Kidney (tissue), 14 donors: ENCODE data around the gene GRIN2A. TPM values are rescaled to one million over a fixed set of nuclear protein-coding genes. Genes with fewer than 3 reads are reported as not detected.

Experiments used
- DNase-seq, 5 donors: peaks; one replicate each; pipeline ENCODE4 v3.0.0-alpha.2; 2013 to 2020
- FAIRE-seq: peaks from 2 replicates; lab custom pipeline; 2012; peaks lifted over from hg19 to GRCh38; lab: Jason Lieb, UNC
- H3K27ac ChIP-seq, 2 donors: one replicate each; pipeline ENCODE4 v1.7.0; 2013; ENCODE audit warnings: low read depth in 2 of 2, low read length in 2 of 2, inconsistent platforms in 1 of 2
- H3K27me3 ChIP-seq: one replicate; pipeline ENCODE4 v1.7.1; 2013; ENCODE audit warnings: low read length, inconsistent platforms; ENCODE audit not compliant: control insufficient read depth, insufficient read depth
- H3K36me3 ChIP-seq, 3 donors: one replicate each; pipeline versions ENCODE4 v1.7.0 to v1.7.1; 2013; ENCODE audit warnings: low read length in 3 of 3, control low read depth in 1 of 3, inconsistent platforms in 1 of 3; ENCODE audit not compliant: insufficient read depth in 3 of 3, control insufficient read depth in 2 of 3
- H3K4me1 ChIP-seq, 3 donors: one replicate each; pipeline versions ENCODE4 v1.7.0 to v1.7.1; 2013; ENCODE audit warnings: low read length in 3 of 3, inconsistent platforms in 1 of 3, low read depth in 1 of 3; ENCODE audit not compliant: control insufficient read depth in 2 of 3, insufficient read depth in 2 of 3
- H3K4me3 ChIP-seq, 3 donors: one replicate each; pipeline versions ENCODE4 v1.7.0 to v1.8.1; 2013; ENCODE audit warnings: low read length in 3 of 3, control low read depth in 1 of 3, inconsistent platforms in 1 of 3
- H3K9ac ChIP-seq, 3 donors: one replicate each; pipeline versions ENCODE4 v1.7.0 to v1.7.1; 2013; ENCODE audit warnings: low read length in 3 of 3, control low read depth in 1 of 3, inconsistent platforms in 1 of 3
- H3K9me3 ChIP-seq, 3 donors: one replicate each; pipeline versions ENCODE4 v1.7.0 to v1.7.1; 2013; ENCODE audit warnings: low read length in 3 of 3, control low read depth in 1 of 3, inconsistent platforms in 1 of 3; ENCODE audit not compliant: control insufficient read depth in 2 of 3, insufficient read depth in 1 of 3
- intact Hi-C: fragments of 100-400 bp; cut with DNase I; formaldehyde crosslinking; loops from one replicate; pipeline ENCODE4 v1.11.1; 2022
- polyA plus RNA-seq: library from polyadenylated mRNA; stranded (reverse); fragments of 350-450 nt; fragmentation: Illumina TruSeq; extraction: RNeasy Lipid Tissue Mini Kit (QIAGEN cat#74804); gene quantifications from one replicate; pipeline ENCODE4 v1.2.3, GENCODE V29; 2014; ENCODE audit warnings: low read depth, low replicate concordance; ENCODE audit not compliant: insufficient read depth
- total RNA-seq: library from RNA; stranded (reverse); fragmentation: NEBNext Ultra II Directional; extraction: Animal tissue kit (Norgen Biotek cat#: 25700); gene quantifications from one replicate; pipeline ENCODE4 v1.2.1, GENCODE V29; 2021
- TF ChIP-seq, protein P1 (sequence below): IDR thresholded peaks from 3 replicates; pipeline ENCODE4 v1.5.1; 2012; ENCODE audit warnings: mild to moderate bottlenecking, moderate library complexity, borderline replicate concordance; ENCODE audit not compliant: insufficient read depth; ENCODE audit errors: extremely low read depth
- donor health status: control.
- donor health status: control.
- donor health status: control.
- donor health status: control.
- donor health status: control.
- donor health status: DM: yes; HTN: yes; CAD: no.
- donor health status: Normal renal cell carcinoma (clear cell type).

The GRIN2A gene
- total and polyA plus RNA-seq, 2 donors from 2014 or later: 0.28 to 6.5 TPM

GRCh38 chr16:10114409-10114808, 67.8 kb downstream of the GRIN2A start:
- Histone ChIP-seq H3K9ac (no peak overlapping the region), H3K4me1 (no peaks in the 10 kb centered on the region), H3K9me3 (no peaks in the 10 kb centered on the region), H3K36me3 (no peaks in the 10 kb centered on the region), H3K27ac (no peak overlapping the region), H3K4me3 (no peak overlapping the region), H3K27me3 (no peaks in the 10 kb centered on the region)
- FAIRE-seq (no peak), DNase-seq (peak in 1 of 5 donors; percentile 80)
- intact Hi-C loops: no loop called here
- TF ChIP-seq, protein P1, sequence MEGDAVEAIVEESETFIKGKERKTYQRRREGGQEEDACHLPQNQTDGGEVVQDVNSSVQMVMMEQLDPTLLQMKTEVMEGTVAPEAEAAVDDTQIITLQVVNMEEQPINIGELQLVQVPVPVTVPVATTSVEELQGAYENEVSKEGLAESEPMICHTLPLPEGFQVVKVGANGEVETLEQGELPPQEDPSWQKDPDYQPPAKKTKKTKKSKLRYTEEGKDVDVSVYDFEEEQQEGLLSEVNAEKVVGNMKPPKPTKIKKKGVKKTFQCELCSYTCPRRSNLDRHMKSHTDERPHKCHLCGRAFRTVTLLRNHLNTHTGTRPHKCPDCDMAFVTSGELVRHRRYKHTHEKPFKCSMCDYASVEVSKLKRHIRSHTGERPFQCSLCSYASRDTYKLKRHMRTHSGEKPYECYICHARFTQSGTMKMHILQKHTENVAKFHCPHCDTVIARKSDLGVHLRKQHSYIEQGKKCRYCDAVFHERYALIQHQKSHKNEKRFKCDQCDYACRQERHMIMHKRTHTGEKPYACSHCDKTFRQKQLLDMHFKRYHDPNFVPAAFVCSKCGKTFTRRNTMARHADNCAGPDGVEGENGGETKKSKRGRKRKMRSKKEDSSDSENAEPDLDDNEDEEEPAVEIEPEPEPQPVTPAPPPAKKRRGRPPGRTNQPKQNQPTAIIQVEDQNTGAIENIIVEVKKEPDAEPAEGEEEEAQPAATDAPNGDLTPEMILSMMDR: no peak

DNA sequence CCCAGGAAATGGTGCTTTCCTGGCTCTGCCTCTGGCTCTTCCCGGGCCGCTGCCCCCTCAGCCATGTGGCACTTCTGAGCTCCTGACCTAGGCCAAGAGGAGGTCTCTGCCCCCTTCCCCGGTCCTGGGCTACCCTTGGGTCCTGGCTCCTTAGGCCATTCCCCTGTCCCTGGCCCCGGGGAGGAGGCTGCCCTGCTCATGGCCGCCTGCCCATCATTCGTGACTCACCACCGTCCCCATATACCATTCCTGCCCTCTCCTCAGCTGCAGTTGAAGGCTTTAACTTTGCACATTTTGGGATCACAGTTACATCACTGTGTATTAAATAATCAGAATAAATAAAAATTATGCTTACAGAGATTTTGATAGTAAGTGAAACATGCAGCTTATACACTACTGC, 69.0 kb downstream of the GRIN2A start:
- Histone ChIP-seq H3K9ac (no peak overlapping the region), H3K4me1 (no peaks in the 10 kb centered on the region), H3K27ac (no peak overlapping the region), H3K9me3 (no peaks in the 10 kb centered on the region), H3K36me3 (no peaks in the 10 kb centered on the region), H3K27me3 (no peaks in the 10 kb centered on the region), H3K4me3 (no peak overlapping the region)
- no peak for FAIRE-seq
- DNase-seq: no peak
- intact Hi-C loops: no loop called here
- TF ChIP-seq, protein P1: no peak

- Histone ChIP-seq H3K4me3 (no peak overlapping the region), H3K27me3 (no peaks in the 10 kb centered on the region), H3K36me3 (no peaks in the 10 kb centered on the region), H3K4me1 (no peaks in the 10 kb centered on the region), H3K27ac (no peak overlapping the region), H3K9ac (no peak overlapping the region), H3K9me3 (no peaks in the 10 kb centered on the region)
- TF ChIP-seq, protein P1: no peak
- FAIRE-seq: no peak
- no peak for DNase-seq
- intact Hi-C loops: no loop called here
These were observed 70.2 kb downstream of the GRIN2A start for GRCh38 chr16:10112021-10112420.

- no peaks in the 10 kb centered on the region for H3K9me3 ChIP-seq
- TF ChIP-seq, protein P1: no peak
- no peaks in the 10 kb centered on the region for H3K4me1 ChIP-seq
- no peak overlapping the region for H3K4me3 ChIP-seq
- DNase-seq (no peak), FAIRE-seq (no peak)
- no peaks in the 10 kb centered on the region for H3K36me3 ChIP-seq
- H3K9ac ChIP-seq: no peak overlapping the region
- no peak overlapping the region for H3K27ac ChIP-seq
- intact Hi-C loops: no loop called here
- no peaks in the 10 kb centered on the region for H3K27me3 ChIP-seq
These were observed 71.0 kb downstream of the GRIN2A start for GRCh38 chr16:10111156-10111761.
